ENCODE data around the gene ARID4A.

GRCh38 chr14:58272588-58273372, 25.6 kb upstream of the ARID4A start:
- TF ChIP-seq POLR2A (IDR thresholded peaks at IDR 0.05) = no peak
- TF ChIP-seq, protein P1, sequence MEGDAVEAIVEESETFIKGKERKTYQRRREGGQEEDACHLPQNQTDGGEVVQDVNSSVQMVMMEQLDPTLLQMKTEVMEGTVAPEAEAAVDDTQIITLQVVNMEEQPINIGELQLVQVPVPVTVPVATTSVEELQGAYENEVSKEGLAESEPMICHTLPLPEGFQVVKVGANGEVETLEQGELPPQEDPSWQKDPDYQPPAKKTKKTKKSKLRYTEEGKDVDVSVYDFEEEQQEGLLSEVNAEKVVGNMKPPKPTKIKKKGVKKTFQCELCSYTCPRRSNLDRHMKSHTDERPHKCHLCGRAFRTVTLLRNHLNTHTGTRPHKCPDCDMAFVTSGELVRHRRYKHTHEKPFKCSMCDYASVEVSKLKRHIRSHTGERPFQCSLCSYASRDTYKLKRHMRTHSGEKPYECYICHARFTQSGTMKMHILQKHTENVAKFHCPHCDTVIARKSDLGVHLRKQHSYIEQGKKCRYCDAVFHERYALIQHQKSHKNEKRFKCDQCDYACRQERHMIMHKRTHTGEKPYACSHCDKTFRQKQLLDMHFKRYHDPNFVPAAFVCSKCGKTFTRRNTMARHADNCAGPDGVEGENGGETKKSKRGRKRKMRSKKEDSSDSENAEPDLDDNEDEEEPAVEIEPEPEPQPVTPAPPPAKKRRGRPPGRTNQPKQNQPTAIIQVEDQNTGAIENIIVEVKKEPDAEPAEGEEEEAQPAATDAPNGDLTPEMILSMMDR (IDR thresholded peaks at IDR 0.05) = peak in 8 of 12 donors; percentile 11 to 39 (median 18)

Data from heart left ventricle (tissue), 13 donors.